ENCODE data around the gene C11orf65.

Gene C11orf65

DNA sequence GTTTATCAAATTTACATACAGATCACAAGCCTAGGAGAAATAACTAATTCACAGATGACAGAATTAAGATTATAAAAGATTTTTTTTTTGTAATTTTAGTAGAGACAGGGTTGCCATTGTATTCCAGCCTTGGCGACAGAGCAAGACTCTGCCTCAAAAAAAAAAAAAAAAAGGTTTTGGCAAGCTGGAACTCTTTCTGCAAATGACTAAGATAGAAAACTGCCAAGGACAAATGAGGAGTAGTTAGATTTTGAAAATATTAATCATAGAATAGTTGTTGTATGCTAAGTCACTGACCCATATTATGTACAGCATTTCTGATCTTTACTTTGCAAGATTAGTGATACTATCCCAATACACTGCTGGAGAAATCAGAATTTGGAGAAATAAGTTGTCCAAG, 99.2 kb downstream of the C11orf65 start:
- DNase-seq (ENCODE audit: low read depth): no peak

GRCh38 chr11:108364159-108364558, 103.2 kb downstream of the C11orf65 start:
- no peak for DNase-seq (ENCODE audit: low read depth)

DNA sequence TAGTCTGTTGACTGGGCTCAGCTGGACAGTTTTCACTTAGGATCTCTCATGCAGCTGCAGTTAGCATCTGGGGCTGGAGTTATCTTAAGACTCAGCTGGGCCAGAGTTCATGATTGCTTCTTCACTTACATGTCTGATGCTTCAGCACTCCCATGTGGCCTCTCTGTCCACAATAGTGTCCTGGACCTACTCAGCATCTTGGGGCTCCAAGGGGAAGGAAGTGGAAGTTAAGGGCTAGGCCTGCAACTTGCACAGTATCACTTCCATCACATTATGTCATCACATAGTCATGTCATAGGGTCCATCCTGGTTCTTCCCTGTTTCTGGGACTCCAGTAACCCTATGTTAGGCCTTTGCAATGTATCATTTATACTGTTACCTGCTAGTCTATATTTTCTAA, 115.9 kb downstream of the C11orf65 start:
- DNase-seq (ENCODE audit: low read depth): no peak

- no peak for DNase-seq (ENCODE audit: low read depth)
Measured at GRCh38 chr11:108346451-108346850, 120.9 kb downstream of the C11orf65 start.

- no peak for DNase-seq (ENCODE audit: low read depth)
Measured at GRCh38 chr11:108345767-108346166, 121.6 kb downstream of the C11orf65 start.

DNA sequence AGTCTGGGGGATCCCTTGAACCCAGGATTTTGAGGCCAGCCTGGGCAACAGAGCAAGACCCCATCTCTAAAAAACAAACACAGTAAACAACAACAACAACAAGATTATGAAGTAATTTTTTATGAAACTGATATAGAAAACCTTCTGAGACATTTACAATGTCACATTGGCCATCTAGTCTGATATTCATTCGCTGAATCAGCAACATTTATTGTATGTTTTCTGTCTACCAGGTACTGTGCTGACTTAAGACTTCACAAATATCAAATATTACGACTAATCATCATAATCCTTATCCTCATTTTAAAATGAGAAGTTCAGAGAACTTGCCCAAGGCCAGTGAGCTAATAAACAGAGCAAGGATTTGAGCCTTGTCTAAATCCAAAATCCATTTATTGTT, 123.6 kb downstream of the C11orf65 start:
- DNase-seq (ENCODE audit: low read depth): no peak

DNA sequence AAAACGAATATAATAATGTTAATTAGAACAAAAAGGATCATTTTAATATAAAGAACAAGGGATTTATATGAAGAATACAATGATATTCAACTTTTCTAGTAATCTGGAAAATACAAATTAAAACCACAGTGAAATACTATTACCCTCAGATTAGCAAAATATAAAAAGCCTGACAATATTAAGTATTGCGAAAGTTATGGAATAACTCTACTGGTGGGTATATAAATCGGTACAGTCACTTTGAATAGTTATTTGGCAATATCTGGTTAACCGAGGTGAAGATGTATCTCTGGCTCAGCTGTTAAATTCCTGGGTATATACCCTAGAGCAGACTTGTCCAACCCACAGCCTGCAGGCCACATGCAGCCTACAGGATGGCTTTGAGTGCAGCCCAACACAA, 125.7 kb downstream of the C11orf65 start:
- DNase-seq (ENCODE audit: low read depth): no peak

DNA sequence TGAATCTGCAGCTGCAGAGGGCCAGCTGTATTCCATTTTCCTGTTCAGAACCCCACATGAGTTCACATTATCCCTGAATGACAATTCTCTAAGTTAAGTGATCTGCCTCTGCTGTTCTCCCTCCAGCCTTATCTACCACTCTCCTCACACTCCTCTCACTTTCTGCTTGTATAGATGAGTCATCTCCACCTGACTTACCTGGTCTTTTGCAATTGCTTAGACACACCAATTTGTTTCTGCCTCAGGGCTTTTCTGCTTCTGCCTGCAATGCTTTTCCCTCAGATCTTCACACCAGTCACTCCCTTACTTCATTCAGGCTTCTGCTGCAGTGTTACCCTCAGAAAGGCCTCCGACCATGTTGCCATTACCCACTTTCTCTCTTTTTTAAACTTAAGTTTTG, 126.4 kb downstream of the C11orf65 start:
- DNase-seq (ENCODE audit: low read depth): no peak

GRCh38 chr11:108338750-108339149, 128.6 kb downstream of the C11orf65 start:
- DNase-seq (ENCODE audit: low read depth): no peak

DNA sequence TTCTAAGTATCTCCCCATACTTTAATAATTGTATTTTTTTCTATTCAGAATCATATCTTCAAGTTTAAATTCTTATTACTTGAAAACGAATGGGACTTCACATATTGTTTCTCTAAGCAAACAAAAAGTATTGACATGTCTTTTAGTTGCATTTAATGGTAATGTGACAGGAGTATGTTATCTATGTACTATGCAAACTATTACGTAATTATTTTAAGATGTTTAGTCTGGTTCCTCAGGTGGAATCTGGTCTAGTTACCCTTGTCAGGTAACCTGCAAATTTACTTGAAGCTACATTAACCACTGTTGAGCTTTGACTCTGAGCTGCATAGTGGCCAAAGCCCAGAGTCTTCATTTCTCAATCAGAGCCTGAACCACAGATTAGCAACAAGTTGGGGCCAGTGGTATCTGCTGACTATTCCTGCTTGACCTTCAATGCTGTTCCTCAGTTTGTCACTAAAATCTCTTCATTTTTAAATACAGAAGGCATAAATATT, 133.9 kb downstream of the C11orf65 start:
- no peak for DNase-seq (ENCODE audit: low read depth)

Measured in stimulated activated CD8-positive, alpha-beta memory T cell treated with anti-CD3 and anti-CD28 coated beads, Interleukin-15, amount 100 ng/mL, for 1 hour (primary cell).